Mucosa of descending colon (tissue), 3 donors: ENCODE measurements around the gene APCDD1. TPM values are rescaled to one million over a fixed set of nuclear protein-coding genes. Genes with fewer than 3 reads are reported as not detected.

Experiments used
- ATAC-seq: fragments of 200-7000 bp; cut with Tn5 transposase; one replicate; pipeline ENCODE4 v1.9.1; 2020; ENCODE audit warnings: mild to moderate bottlenecking, moderate library complexity
- DNase-seq, 3 donors: peaks; one replicate each; pipeline ENCODE4 v3.0.0-alpha.2; 2020
- H3K36me3 ChIP-seq: fragments of 200-600 bp; one replicate; pipeline ENCODE4 v1.8.0; 2021; ENCODE audit warnings: low read depth, mild to moderate bottlenecking
- H3K4me1 ChIP-seq: fragments of 200-600 bp; one replicate; pipeline ENCODE4 v1.8.0; 2021; ENCODE audit warnings: low read depth, mild to moderate bottlenecking
- H3K4me3 ChIP-seq: fragments of 200-600 bp; one replicate; pipeline ENCODE4 v1.8.0; 2021; ENCODE audit warnings: mild to moderate bottlenecking
- H3K9me3 ChIP-seq: fragments of 200-600 bp; one replicate; pipeline ENCODE4 v1.8.0; 2021; ENCODE audit warnings: mild to moderate bottlenecking
- CTCF ChIP-seq: fragments of 200-600 bp; IDR thresholded peaks from one replicate; pipeline ENCODE4 v1.8.0; 2022; ENCODE audit warnings: antibody characterized with exemption, mild to moderate bottlenecking
- intact Hi-C, 2 donors: fragments of 100-400 bp; cut with DNase I in 1 of 2; cut with micrococcal nuclease in 1 of 2; formaldehyde crosslinking; loops; one replicate each; pipeline versions ENCODE4 v1.11.0 to v1.11.1; 2022; cut with DNase I, micrococcal nuclease
- total RNA-seq, 3 donors: library from RNA; stranded (reverse); fragmentation: NEBNext Ultra II Directional in 2 of 3; extraction: Animal tissue kit (Norgen Biotek cat#: 25700) in 2 of 3; gene quantifications; one replicate each; pipeline versions ENCODE4 v1.2.1 to v1.2.4, GENCODE V29; 2021 to 2023
- donor health status: DM: no; HTN: no; CAD: no; lungs with moderate emphysema.
- donor health status: DM: no; HTN: no; CAD: no.
- donor health status: DM: no; HTN: yes; CAD: no.

The APCDD1 gene
- total RNA-seq, 3 donors from 2014 or later: 3.8 to 29.7 (median 15.2) TPM

- no peaks in the 10 kb centered on the region for H3K4me1 ChIP-seq
- no peak for TF ChIP-seq CTCF
- H3K4me3 ChIP-seq: no peak overlapping the region
- DNase-seq: no peak
- H3K36me3 ChIP-seq: no peaks in the 10 kb centered on the region
- ATAC-seq: no peak
- intact Hi-C loops: no loop called here
- H3K9me3 ChIP-seq: peaks cover 31% of the 10 kb centered on the region
Observed at GRCh38 chr18:10508591-10508990, 54.2 kb downstream of the APCDD1 start.

DNA sequence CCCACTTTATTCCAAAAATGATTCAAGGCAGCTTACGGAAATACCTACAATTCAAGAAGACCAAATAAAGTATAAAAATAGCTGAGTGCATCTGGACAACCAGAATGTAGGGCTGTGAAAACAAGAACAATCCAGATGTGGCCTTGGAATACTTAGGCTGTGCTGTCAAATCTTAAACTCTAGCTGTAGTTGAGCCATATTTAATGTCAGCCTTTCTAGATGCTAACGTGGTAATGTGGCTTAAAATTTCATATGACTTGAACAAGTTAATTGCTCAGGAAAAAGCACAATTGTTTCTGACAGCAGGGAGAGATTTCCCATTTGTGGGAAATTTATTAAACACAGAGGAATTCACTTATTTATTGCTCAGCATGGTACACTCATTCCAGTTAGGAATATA, 56.8 kb downstream of the APCDD1 start:
- no peak overlapping the region for H3K4me3 ChIP-seq
- H3K9me3 ChIP-seq: peaks cover 23% of the 10 kb centered on the region
- intact Hi-C loops: loop anchor here in 1 of 2 donors (10.0 kb wide), 1 partner anchor 536 kb away; no protein-coding TSS in a partner anchor
- H3K36me3 ChIP-seq: no peaks in the 10 kb centered on the region
- DNase-seq: no peak
- H3K4me1 ChIP-seq: no peaks in the 10 kb centered on the region
- TF ChIP-seq CTCF: no peak
- no peak for ATAC-seq

DNA sequence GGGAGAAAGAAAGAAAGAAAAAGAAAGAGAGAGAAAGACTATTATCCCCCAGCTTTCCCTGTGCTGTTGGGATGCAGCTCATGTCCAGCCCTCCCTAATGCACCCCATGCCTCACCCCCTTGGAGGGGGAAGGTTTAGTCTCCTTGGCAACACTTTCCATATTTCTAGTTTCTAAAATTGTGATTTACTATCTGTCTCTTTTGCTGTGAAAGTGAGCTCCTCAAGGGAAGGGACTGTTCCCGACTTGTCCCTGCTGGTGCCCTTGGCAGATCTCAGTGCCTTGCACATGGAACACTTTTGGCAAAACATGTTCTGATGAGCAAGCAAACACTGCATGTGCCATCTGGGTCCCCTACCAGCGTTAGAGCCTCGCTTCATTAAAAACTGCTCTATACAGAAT, 59.6 kb downstream of the APCDD1 start:
- Histone ChIP-seq H3K9me3 (no peaks in the 10 kb centered on the region), H3K36me3 (no peaks in the 10 kb centered on the region), H3K4me1 (no peaks in the 10 kb centered on the region), H3K4me3 (no peak overlapping the region)
- no peak for TF ChIP-seq CTCF
- DNase-seq: no peak
- intact Hi-C loops: loop anchor here in 1 of 2 donors (10.0 kb wide), 1 partner anchor 539 kb away; no protein-coding TSS in a partner anchor
- ATAC-seq: no peak

GRCh38 chr18:10514601-10515000, 60.2 kb downstream of the APCDD1 start:
- Histone ChIP-seq H3K4me1 (no peaks in the 10 kb centered on the region), H3K9me3 (no peaks in the 10 kb centered on the region), H3K36me3 (no peaks in the 10 kb centered on the region), H3K4me3 (no peak overlapping the region)
- intact Hi-C loops: loop anchor here in 1 of 2 donors (10.0 kb wide), 1 partner anchor 540 kb away; no protein-coding TSS in a partner anchor
- DNase-seq: no peak
- TF ChIP-seq CTCF: no peak
- ATAC-seq: no peak

- ATAC-seq (no peak), DNase-seq (no peak)
- no peaks in the 10 kb centered on the region for H3K4me1 ChIP-seq
- no peak for TF ChIP-seq CTCF
- intact Hi-C loops: loop anchor here in 1 of 2 donors (10.0 kb wide), 1 partner anchor 541 kb away; no protein-coding TSS in a partner anchor
- no peaks in the 10 kb centered on the region for H3K36me3 ChIP-seq
- H3K4me3 ChIP-seq: no peak overlapping the region
- no peaks in the 10 kb centered on the region for H3K9me3 ChIP-seq
Observed at GRCh38 chr18:10515456-10515855, 61.0 kb downstream of the APCDD1 start.

DNA sequence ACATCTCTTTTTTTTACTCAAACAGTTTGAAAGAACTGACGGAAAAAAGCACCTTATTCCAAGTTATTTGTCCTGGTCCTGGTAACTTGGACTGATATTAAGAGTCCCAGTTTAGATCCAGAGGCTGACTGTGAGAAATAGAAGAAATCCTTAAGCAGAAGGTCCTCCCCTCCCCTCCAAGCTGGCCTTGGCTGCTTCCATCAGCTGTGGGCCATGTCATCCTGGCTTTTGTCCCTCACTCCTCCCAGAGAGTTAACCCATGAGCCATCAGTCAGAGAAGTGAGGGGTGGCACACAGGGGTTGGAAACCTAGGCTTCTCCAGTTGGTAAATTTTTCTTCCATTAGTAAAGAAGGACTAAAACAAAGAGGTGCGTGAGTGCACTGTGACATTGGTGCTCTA, 61.6 kb downstream of the APCDD1 start:
- Histone ChIP-seq H3K4me3 (no peak overlapping the region), H3K9me3 (no peaks in the 10 kb centered on the region), H3K4me1 (no peaks in the 10 kb centered on the region), H3K36me3 (no peaks in the 10 kb centered on the region)
- DNase-seq (no peak), ATAC-seq (no peak)
- intact Hi-C loops: loop anchor here in 1 of 2 donors (10.0 kb wide), 1 partner anchor 541 kb away; no protein-coding TSS in a partner anchor
- no peak for TF ChIP-seq CTCF
